GM19328 (cell line): ENCODE data around the gene ITPRIPL2.

Source experiments
- ATAC-seq: cut with Tn5 transposase; IDR thresholded peaks from one replicate; pipeline ENCODE4 v1.9.1; 2021; ENCODE audit warnings: mild to moderate bottlenecking, moderate library complexity; ENCODE audit not compliant: unreplicated experiment

The ITPRIPL2 gene

GRCh38 chr16:19119564-19119963 is 5.8 kb downstream of the ITPRIPL2 start:
- ATAC-seq: no peak

- ATAC-seq: no peak
Observed at GRCh38 chr16:19123535-19124178, 9.9 kb downstream of the ITPRIPL2 start.

GRCh38 chr16:19126300-19126699 is 12.5 kb downstream of the ITPRIPL2 start:
- no peak for ATAC-seq

GRCh38 chr16:19127205-19127604 is 13.4 kb downstream of the ITPRIPL2 start:
- ATAC-seq: no peak

- ATAC-seq: peak; percentile 49
Observed at GRCh38 chr16:19127674-19128131, 13.9 kb downstream of the ITPRIPL2 start.

GRCh38 chr16:19128454-19129200 is 14.9 kb downstream of the ITPRIPL2 start:
- no peak for ATAC-seq

- no peak for ATAC-seq
Observed at GRCh38 chr16:19130385-19130784, 16.6 kb downstream of the ITPRIPL2 start.

- ATAC-seq: no peak
Observed at GRCh38 chr16:19130852-19131824, 17.4 kb downstream of the ITPRIPL2 start.

GRCh38 chr16:19131825-19132218 is 18.1 kb downstream of the ITPRIPL2 start:
- ATAC-seq: no peak

- ATAC-seq: no peak
Observed at GRCh38 chr16:19132255-19132654, 18.5 kb downstream of the ITPRIPL2 start.

GRCh38 chr16:19132898-19133297 is 19.1 kb downstream of the ITPRIPL2 start:
- no peak for ATAC-seq

- no peak for ATAC-seq
Observed at GRCh38 chr16:19133600-19133999, 19.8 kb downstream of the ITPRIPL2 start.

GRCh38 chr16:19135201-19135842 is 21.6 kb downstream of the ITPRIPL2 start:
- no peak for ATAC-seq

GRCh38 chr16:19135896-19136438 is 22.2 kb downstream of the ITPRIPL2 start:
- ATAC-seq: no peak

- ATAC-seq: no peak
Observed at GRCh38 chr16:19136549-19137196, 22.9 kb downstream of the ITPRIPL2 start.

- ATAC-seq: no peak
Observed at GRCh38 chr16:19137201-19138128, 23.7 kb downstream of the ITPRIPL2 start.

GRCh38 chr16:19138601-19139000 is 24.8 kb downstream of the ITPRIPL2 start:
- ATAC-seq: no peak

- ATAC-seq: no peak
Observed at GRCh38 chr16:19139436-19140091, 25.8 kb downstream of the ITPRIPL2 start.
